GM23338 (cell line): ENCODE measurements around the gene CXCL6.

Experiments used
- CREB1 ChIP-seq: fragments of 250-450 bp; sonication (Bioruptor Pico); IDR thresholded peaks from 2 replicates; pipeline ENCODE4 v1.5.0; 2020; ENCODE audit warnings: low read depth, mild to moderate bottlenecking, moderate library complexity
- CTCF ChIP-seq, 2 experiments: fragments of 200-600 bp in 1 of 2; sonication (generic) in 1 of 2; conservative IDR thresholded peaks; 2 replicates each; pipeline versions ENCODE4 v1.5.1 to v1.6.1; 2016 to 2017; ENCODE audit warnings: antibody characterized with exemption in 2 of 2, low read depth in 2 of 2, mild to moderate bottlenecking in 2 of 2, moderate library complexity in 1 of 2
- ETS1 ChIP-seq: IDR thresholded peaks from 2 replicates; pipeline ENCODE4 v1.6.1; 2016; ENCODE audit warnings: antibody characterized with exemption
- EZH2 ChIP-seq: fragments of 200-600 bp; sonication (generic); IDR thresholded peaks from one replicate; pipeline ENCODE4 v1.8.0; 2017; ENCODE audit warnings: antibody characterized with exemption, mild to moderate bottlenecking, low read depth; ENCODE audit not compliant: unreplicated experiment
- EZH2phosphoT487 ChIP-seq: fragments of 200-600 bp; sonication (generic); IDR thresholded peaks from one replicate; pipeline ENCODE4 v1.8.1; 2018; ENCODE audit warnings: antibody characterized with exemption; ENCODE audit not compliant: unreplicated experiment
- JUNB ChIP-seq: IDR thresholded peaks from one replicate; pipeline ENCODE4 v1.6.1; 2016; ENCODE audit warnings: antibody characterized with exemption; ENCODE audit not compliant: unreplicated experiment
- POLR2AphosphoS5 ChIP-seq: IDR thresholded peaks from 2 replicates; pipeline ENCODE4 v1.6.1; 2016; ENCODE audit warnings: antibody characterized with exemption, low read depth
- REST ChIP-seq: IDR thresholded peaks from one replicate; pipeline ENCODE4 v1.6.1; 2018; ENCODE audit warnings: antibody characterized with exemption; ENCODE audit not compliant: unreplicated experiment
- ZNF331 ChIP-seq: fragments of 250-450 bp; sonication (Bioruptor Pico); IDR thresholded peaks from 2 replicates; pipeline ENCODE4 v1.5.0; 2020; ENCODE audit warnings: low read depth, mild to moderate bottlenecking, moderate library complexity
- ZNF462 ChIP-seq: fragments of 250-450 bp; sonication (Bioruptor Pico); IDR thresholded peaks from 2 replicates; pipeline ENCODE4 v1.5.0; 2020; ENCODE audit warnings: mild to moderate bottlenecking, moderate library complexity

- TF ChIP-seq CTCF (conservative IDR thresholded peaks at IDR 0.05; ENCODE audit: low read depth in 2 of 2) (no peak), POLR2AphosphoS5 (no peak), EZH2 (no peak), JUNB (no peak), CREB1 (CRISPR knock-in tag) (no peak), ETS1 (no peak), ZNF331 (CRISPR knock-in tag) (no peak), EZH2phosphoT487 (no peak), REST (no peak), ZNF462 (no peak)
Observed at GRCh38 chr4:73816814-73817213, 19.7 kb upstream of the CXCL6 start.
